ENCODE measurements around the gene SPDEF.

The SPDEF gene

DNA sequence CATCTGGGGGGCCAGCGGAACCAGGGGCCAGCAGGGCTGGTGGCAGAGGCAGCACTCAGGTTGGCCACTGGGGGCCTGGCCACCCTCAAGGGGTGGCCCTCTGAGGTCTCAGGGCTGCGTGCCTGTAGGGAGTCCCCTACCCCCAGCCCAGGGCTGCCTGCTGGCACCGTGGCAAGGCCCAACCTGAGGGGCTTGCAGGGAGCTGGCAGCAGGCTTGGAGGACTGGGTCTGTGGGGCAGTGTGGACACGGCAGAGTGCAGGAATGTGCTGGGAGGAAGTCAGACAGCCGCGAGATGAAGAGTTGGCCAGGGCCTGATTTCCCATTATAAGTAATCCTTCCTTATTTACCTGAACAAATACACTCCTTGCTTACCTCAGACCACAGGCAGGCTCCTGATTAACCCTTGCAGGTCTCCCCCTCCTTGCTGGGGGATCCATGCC lies at the start of gene SPDEF:
SPDEF (minus strand) TSS at position 299 of the 441 bp plus-strand sequence. CDS start 11,874 bp downstream, outside the sequence.
- DNase-seq = no peak

DNA sequence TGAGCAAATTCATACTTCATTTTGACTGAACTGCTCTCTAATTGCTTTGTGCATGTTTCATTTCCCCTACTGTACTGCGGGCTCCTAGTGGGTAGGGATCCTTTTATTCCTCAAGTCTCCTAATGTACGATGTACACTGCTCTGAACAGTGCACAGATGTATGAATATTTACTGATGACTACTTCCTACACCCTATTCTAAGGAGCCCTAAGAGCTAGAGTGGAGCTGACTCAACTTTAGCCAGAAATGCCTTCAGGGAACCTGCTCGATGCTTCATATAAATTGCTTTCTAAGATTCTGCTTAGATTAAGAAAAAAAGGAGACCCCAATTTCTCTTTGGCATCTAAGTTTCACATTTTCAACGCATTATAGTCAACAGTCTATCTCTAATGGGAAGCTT lies 47.6 kb upstream of the SPDEF start:
- no peak for DNase-seq

DNA sequence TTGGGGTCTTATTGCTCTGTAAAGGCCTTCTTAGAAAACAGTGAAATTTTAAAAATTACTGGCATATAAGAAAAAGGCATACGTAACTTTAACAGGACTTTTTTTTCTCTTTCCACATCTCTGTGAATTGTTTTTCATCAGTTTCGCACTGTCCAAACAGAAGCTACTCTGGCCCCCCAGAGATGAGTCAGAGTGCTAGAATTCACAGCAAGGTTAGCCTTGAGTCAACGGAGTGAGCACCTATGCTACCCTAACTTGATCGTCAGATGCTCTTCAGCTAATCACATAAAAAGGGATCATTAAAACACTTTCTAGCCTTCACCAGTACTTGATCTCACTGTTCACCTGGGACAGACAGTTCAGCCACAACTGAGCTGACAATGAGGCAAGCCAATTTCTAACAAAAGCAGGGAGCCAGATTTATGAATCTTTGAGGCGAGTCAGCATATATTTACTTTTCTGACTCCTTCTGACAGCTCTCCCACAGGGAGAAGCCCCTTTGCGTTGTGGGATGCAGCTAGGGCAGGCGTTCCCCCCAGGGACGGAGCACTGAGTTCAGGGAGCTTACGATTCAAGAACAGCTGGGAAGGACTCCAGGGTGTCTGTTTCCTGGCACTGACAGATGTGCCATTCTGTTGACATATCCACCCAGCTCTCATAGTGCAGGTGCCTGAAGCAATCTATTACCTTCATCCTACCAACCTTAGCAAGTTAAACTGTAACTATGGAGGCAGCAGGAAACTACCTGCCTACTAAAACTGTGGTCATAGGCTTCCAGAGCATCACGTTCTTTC lies 46.4 kb upstream of the SPDEF start:
- DNase-seq = no peak

DNA sequence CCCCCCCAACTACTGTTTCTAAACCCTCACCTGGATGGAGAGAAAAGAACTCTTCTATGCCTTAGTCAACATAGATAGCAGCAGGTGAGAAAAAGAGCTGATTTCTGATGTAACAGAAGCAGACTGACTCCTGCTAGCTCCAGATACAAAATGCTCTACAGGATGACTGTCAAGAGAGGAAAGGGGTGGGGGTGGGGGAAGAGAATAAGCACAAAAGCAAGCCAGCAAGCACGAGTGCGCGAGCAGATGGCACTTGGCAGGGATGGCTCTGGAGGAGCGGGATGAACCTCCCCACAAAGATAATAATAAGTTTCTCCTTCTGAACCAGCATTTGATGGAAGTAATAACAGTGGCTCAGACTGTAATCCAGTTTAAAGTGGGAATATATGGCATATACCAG lies 45.6 kb upstream of the SPDEF start:
- peak in 1 of 2 experiments; percentile 54 for DNase-seq

DNA sequence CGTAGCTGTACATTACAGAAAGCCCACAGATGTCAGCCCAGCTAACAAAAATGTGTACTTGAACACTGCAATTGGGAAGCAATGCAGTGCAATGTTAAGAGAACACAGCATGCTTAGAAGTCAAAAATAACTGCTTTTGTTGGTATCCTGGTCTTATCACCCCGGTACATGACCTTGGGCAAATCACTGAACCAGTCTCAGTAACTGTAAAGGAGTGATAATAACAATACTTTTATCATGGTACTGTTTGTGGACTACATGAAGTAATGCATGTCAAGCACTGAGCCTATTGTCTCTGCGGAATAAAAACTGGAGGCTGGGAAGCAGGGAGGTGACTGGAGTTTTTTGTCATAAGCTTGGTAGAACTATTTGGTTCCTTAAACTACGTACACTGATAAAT lies 44.7 kb upstream of the SPDEF start:
- DNase-seq = no peak

DNA sequence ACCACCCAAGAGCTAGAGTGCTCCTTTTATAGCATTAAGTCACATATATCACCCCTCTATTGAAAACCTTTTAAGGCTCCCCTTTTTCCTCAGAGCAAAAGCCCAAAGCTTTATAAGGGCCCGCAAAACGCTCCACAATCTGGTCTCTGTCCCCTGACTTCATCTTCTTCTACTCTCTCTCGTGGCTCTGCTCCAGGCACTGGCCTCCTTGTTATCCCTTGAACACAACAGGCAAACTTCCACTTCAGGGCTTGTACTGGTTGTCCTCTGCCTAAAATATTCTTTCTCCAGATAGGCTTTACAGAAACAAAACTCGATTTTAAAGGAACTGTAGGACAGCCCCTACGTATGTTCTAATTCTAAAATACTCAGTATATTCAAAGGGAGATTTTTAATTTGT lies 44.0 kb upstream of the SPDEF start:
- DNase-seq = no peak

DNA sequence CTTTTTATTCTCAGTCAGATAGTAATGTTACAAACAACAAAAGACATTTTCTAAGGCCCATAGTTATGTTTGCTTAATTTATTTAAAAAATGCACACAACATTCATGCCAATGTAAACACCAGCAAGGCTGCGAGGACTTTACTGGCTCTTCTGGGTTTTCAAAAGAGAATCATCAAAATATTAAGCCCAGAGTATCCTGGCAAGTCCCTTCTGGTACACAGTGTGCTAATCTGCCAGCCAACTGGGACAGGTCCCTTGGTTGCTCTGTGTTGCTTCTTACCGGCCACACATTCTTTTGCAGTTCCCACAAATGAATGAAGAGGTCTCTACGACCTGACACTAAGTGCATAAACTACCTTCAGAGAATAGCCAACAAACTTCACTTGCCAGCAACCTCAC lies 42.6 kb upstream of the SPDEF start:
- no peak for DNase-seq

DNA sequence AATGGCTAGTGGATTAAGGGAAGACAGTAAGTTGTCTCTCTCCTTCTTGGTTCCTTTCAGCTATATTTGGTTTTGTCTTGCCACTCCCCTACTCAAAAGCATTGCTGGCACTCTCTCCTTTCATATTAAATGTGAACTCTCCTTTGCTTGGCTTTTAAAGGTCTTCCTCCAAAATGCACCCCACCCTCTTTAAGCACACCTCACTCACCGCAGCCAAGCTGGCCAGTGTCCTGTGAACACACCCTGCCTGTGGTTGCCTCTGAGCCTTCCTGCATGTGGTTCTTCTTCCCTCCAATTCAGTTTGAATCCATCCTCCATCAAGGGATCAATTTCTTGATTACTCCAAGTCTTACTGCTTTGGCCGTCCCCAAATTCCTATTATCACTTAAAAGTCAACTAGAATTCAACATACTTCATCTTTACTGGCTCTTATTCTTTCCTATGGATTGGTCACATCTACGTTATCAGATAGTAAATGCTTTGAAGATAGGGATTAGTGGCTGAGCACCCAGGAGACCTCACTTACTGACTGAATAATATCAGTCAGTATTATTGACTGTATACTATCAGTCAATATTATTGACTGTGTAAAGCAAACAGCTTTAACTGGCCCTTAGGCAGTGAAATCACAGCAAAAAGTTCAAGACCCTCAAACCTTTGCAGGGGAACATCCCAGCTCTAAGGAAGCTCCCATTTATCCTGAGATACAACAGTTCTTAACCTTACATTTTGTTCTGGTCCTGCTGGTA lies 41.6 kb upstream of the SPDEF start:
- DNase-seq = no peak

DNA sequence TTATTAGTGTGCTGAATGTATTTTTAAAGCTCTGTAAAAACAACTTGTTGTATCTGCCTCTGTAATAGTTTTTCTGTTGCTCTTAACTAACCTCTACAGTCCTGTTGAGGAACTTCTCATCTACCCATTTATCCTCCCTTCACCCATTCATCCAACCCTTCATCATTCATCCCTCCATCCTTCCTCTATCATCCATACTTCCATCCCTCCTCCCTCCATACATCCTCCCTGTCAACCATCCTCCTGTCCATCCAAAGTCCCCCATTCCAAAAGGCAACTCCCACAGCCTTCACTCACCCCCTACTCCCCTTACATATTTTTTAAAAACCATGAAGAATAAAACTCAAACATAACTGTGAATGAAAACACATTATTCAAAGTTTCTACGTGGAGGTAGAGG lies 40.7 kb upstream of the SPDEF start:
- DNase-seq = no peak

DNA sequence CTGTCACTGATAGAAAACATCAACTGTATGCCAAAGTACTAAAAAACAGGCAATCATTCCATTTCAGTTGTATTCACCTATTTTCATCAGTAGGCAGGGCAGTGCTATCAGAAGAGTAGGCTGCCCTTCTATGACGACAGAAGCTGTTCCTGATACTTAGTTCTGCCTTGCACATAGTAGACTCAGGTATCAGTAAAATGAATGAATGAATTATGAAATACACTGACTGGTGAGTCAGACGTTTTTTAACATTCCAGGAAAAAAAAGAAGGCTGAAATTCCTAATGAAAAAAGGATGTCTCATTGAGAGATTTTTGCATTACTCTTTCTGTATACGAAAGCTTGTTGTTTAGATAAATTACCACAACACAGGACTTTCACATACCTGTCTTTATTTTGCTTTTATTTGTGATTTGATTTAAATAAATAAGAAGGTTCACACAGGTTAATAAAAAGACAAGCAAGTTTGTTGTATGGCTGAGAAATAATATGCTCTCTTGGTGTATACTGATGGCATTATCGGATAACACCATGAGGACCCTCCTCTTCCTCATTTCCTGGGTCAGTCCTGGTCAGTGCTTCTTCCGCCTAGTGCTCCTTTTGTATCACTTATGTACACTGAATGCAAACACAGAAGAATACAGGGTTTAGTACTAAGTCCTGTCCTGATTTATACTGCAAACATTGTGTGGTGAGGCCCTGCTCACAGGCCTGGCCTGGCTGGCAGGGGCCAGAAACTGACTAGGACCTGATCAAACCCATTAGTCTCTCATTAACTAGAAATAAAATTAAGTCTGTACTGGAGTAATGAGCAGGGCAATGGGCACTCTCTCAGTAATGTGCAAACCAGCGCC lies 39.4 kb upstream of the SPDEF start:
- DNase-seq = no peak

DNA sequence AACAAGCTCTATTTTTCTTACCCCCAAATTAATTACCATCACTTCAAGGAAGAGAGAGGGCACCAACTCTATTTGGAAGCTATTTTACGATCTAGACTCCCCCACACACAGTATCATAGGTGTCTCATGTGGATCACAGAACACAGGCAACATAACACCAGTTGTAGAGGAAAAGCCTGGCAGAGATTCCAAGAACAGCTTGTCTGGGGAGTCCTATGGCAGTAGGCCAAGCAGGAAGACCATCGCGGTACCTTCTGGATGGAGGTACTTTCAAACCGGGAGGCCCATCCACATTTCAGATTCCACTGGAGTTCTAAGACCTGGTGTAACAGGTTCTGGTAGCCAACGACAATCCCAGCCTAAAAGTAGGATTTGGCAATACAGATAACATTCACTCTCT lies 37.6 kb upstream of the SPDEF start:
- no peak for DNase-seq

DNA sequence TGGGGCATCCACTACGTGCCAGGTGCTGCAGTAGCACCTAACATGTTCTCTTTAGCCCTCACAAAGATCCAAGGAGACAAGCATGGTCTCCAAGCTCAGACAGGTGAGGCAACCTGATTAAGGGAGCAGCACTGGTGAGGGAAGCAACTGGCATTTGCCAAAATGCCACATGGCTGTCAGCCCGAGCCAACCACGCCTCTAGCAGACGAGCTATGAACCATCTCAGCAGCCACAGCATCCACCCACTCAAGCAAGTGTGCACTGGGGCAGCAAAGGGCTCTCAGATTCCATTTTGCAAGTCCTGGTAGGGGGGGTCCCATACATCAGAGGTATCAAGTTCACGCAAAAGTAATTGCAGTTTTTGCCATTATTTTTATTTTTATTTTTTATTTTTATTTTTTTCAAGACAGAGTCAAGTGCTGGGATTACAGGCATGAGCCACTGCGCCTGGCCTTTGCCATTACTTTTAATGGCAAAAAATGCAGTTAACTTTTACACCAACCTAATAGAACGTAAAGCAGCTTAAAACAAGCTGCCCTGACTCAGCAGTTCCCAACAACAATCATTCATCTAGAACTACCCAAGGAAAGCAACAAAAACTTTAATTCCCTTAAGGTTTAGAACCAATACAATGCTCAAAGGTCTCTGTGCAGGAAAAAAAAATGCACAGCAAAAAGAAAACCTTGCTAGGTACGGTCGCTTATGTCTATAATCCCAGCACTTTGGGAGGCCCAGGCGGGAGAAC lies 36.3 kb upstream of the SPDEF start:
- no peak for DNase-seq

DNA sequence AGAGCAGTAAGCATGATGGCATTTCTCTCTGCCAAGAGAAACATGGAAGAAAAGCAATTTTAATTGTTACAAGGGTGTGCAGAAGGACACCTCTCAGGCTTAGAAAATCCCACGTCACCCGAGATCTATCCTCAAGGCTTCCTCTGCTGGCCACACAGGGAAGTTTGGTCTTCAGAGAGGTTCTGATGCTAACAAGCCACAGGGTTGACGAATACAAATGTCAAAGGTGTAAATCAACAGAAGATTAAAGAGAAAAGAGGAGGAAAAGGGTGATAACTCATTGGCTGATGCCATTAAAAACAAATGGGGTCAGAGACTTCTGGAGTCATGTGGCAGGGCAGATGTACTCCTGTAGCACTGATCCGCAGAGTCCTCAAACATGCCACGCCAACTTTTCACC lies 33.6 kb upstream of the SPDEF start:
- no peak for DNase-seq

DNA sequence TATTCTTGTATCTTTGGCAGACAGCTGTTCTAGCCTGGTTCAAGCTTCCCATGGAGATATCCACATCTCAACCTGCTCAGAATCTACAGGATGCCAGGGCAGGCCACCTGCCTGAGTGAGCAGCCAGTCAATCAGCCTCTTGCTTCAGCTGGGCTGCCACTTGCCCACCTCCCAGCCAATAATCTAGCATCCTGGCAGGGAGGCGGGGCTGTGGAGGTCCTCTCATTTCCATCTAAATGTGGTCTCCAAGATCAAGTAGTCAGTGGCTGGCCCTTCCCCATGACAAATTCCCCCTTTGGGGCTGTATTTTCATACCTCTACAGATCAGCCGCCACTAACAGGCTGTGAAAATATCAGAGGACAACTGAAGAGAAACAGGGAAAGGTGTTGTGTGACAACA lies 33.0 kb upstream of the SPDEF start:
- no peak for DNase-seq

DNA sequence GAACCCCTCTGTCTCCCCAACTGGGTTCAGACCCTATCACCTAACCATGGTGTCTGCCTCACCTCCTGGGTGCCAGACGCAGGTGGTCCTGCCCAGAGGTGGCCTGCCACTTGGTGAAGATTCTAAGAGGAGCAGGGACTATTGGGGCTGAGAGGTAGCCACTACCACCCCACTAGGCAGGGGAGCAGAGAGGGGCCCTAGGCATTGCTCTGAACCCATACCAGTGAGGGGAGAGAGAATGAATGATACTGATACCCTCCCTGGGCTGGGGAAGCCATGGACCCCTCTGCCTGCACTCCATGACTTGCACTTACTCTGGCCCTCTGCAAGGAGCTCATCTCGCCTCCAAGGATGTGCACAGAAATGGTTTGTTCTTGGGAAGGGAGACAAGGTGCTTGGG lies 31.7 kb upstream of the SPDEF start:
- DNase-seq = no peak

DNA sequence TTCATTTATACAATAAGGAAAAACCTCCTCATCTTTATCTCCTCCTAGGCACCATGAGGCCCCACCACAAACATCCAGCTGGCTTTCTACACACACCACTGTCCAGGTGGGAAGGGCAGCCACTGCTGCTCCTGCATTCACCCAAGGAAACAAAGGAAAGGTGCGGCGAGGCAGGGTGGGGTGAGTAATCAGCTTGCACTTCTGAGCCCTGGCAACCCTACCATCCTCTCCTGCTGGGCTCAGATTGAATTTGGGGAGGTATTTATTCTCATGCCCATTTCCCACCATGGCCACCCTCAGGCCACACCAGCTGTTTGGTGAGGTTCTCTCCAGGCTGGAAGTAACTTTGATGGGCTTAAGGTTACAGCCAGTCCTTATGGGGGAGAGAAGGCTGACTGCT lies 31.2 kb upstream of the SPDEF start:
- no peak for DNase-seq

DNA sequence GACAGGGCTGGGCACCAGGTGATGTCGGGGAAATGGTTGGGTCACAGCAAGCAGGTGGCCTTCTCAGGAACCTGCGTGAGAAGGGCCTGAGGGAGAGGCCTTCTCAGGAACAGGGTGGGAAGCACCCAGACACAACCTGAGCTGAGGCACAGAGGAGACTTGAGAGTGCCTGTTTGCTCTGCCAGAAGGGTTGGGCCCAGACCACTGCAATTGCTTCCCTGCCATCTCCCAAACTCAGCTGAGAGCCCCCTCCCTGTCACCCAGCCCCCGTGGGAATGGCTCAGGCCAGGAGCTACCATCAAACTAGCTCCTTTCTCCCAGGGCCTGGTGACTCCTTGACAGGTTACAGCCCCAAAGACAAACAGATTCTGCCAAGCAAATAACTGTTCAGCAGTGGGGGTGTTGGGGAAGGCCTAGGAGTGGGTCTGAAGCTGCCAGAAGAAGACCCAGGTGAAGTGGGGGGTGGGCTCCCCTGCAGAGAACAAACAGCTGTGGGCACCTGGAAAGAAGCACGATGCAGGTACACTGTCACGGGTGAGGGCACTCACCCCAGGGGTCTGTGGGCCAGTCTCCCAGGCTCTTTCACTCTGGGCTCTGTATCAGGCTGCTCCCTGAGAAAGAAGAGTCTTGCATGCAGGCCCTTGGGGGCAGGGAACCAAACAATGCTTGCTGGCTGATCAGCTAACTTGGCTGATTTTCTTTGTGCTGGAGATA lies 30.4 kb upstream of the SPDEF start:
- DNase-seq = no peak

DNA sequence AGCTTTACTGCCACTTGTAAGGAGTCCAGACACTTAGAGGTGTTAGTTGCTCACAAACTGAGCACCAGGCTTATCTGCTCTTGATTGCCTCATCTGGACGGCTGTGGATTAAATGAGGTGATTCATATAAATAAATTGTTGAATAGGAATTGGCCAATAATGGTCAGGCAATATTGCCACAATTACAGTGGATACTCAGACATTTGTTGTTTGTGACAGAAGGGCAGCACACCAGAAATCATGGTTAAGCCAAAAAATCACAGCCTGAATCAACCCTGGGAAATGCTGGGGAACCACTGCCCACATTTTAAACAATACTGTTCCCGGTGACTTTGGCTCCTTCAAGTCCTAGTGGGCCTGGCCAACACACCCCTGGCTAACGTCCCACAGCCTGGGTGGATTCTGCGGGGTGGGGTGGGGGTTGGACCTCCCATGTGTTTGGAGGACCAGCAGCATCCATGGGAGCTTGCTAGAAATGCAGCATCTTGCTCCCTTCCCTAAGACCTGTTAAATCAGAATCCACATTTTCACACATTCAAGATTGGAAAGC lies 29.5 kb upstream of the SPDEF start:
- no peak for DNase-seq

DNA sequence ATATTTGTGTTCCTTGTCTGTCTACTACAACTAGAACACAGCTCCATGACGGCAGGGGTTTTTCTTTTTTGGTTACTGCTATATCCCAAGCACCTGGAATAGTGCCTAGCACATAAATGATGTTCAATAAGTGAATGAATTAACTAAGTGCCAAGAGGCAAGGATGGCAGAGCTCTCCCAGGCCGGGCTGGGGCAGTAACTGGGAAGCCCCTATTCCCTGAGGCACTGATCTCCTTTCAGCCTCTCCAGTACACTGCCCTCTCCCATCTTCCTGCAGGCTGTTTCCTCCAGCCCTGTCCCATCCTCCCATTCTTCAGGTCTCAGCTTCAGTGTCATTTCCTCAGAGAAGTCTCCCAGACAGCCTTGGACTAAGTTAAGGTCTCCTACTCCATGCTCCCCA lies 29.0 kb upstream of the SPDEF start:
- no peak for DNase-seq

DNA sequence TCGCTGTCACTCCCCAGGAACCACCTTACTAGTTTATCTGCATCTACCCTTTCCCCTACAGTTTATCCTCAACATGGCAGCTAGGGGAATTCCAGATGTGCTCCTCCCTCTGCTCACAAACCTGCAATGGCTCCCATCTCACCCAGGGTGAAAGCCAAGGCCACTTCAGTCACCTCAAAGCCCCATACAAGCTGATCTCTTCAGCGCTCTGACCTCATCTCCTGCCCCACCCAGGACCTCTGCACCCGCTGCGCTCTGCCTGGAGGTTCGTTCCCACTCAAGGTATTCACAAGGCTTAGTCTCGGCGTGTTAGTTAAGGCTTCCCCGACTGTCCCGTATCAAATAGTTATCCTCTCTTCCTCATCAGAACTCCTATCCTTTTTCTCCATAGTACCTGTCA lies 28.6 kb upstream of the SPDEF start:
- no peak for DNase-seq

DNA sequence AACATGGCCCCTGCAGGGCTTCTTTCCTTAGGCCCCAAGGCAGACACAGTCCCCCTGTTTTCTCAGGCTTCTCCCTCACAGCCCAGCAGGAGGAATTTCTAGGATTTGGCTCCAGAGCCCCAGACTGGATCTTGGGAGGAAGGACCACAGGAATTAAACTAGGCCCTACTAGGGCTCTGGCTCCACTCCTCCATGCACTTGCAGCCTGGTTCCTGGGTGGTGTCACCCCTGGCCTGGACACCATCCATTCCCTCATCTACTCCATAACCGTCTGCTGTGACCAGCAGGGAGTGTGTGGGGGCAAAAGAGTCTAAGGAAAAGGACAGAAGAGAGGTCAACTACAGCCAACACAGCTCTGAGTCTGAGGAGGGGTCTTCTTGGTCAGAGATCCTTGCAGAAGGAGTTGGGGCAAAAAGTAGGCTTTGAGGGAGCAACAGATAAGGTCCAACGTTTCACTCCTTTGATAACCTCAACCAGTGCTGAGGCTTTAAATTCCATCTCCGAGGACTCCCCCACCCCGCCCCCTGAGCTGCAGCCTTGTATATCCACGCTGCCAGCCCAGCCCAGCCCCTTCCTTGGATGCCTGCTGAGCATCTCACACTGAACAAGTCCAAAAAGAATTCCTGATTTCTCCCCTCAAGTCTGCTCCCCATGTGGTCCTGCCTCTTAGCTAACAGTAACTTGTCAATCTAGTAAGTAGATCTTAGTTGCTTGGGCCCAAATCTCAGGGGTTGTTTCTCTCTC lies 27.9 kb upstream of the SPDEF start:
- DNase-seq = no peak

Measured in NCI-H187 (cell line).